HG03095 (cell line): ENCODE results near the gene GAGE12G.
"Not testable (repeated sequence)": the region's sequence is repeated elsewhere in the genome, so short reads cannot be mapped to it uniquely, and the experiment has no call there.

Experiments
- ATAC-seq: cut with Tn5 transposase; IDR thresholded peaks from one replicate; pipeline ENCODE4 v1.9.1; 2021; ENCODE audit warnings: moderate library complexity; ENCODE audit not compliant: unreplicated experiment

GAGE12G gene

GRCh38 chrX:49570100-49570499, at the start of gene GAGE12G:
Gene GAGE12G (plus strand): TSS chrX:49570400. CDS start chrX:49571555, 1,155 bp downstream.
- ATAC-seq = not testable (repeated sequence)

GRCh38 chrX:49531877-49532276, 38.3 kb upstream of the GAGE12G start, which contains the start of gene GAGE12C:
Gene GAGE12C (plus strand): TSS chrX:49532177. CDS start chrX:49533332, 1,155 bp downstream.
- not testable (repeated sequence) for ATAC-seq

GRCh38 chrX:49541433-49541832, 28.8 kb upstream of the GAGE12G start, which contains the start of gene GAGE12D:
Gene GAGE12D (plus strand): TSS chrX:49541733. CDS start chrX:49542888, 1,155 bp downstream.
- not testable (repeated sequence) for ATAC-seq

GRCh38 chrX:49550989-49551388, 19.2 kb upstream of the GAGE12G start, which contains the start of gene GAGE12E:
Gene GAGE12E (plus strand): TSS chrX:49551289. CDS start chrX:49552444, 1,155 bp downstream.
- ATAC-seq = not testable (repeated sequence)

- ATAC-seq = not testable (repeated sequence)
These were observed 9.7 kb upstream of the GAGE12G start, which contains the start of gene GAGE12F for GRCh38 chrX:49560542-49560941. Gene GAGE12F (plus strand): TSS chrX:49560842. CDS start chrX:49561997, 1,155 bp downstream.

GRCh38 chrX:49568728-49569127, 1.5 kb upstream of the GAGE12G start:
- not testable (repeated sequence) for ATAC-seq

GRCh38 chrX:49569152-49569551, 1.0 kb upstream of the GAGE12G start:
- ATAC-seq = not testable (repeated sequence)

GRCh38 chrX:49579649-49580048, 9.4 kb downstream of the GAGE12G start, which contains the start of gene GAGE12H:
Gene GAGE12H (plus strand): TSS chrX:49579949. CDS start chrX:49581104, 1,155 bp downstream.
- ATAC-seq = not testable (repeated sequence)

GRCh38 chrX:49589196-49589595, 19.0 kb downstream of the GAGE12G start, which contains the start of gene GAGE2A:
Gene GAGE2A (plus strand): TSS chrX:49589496. CDS start chrX:49590651, 1,155 bp downstream.
- not testable (repeated sequence) for ATAC-seq

GRCh38 chrX:49589769-49590478, 19.7 kb downstream of the GAGE12G start:
- not testable (repeated sequence) for ATAC-seq

- ATAC-seq = not testable (repeated sequence)
These were observed 20.3 kb downstream of the GAGE12G start for GRCh38 chrX:49590488-49590887.

- ATAC-seq = not testable (repeated sequence)
These were observed 28.5 kb downstream of the GAGE12G start, which contains the start of gene GAGE1 for GRCh38 chrX:49598720-49599119. Gene GAGE1 (plus strand): TSS chrX:49599020. CDS start chrX:49600175, 1,155 bp downstream.

GRCh38 chrX:49610718-49611310, 40.6 kb downstream of the GAGE12G start:
- ATAC-seq = no peak

GRCh38 chrX:49618574-49618973, 48.4 kb downstream of the GAGE12G start:
- no peak for ATAC-seq
